K562 (cell line): ENCODE measurements around the gene MCEE. TPM values are rescaled to one million over a fixed set of nuclear protein-coding genes. Genes with fewer than 3 reads are reported as not detected.

ENCODE experiments used
- ARHGAP35 ChIP-seq: fragments of 450-650 bp; IDR thresholded peaks from 2 replicates; pipeline ENCODE4 v1.6.1; 2018; ENCODE audit not compliant: partially characterized antibody
- BRCA1 ChIP-seq, 2 experiments: fragments of 450-650 bp in 1 of 2; sonication (generic) in 1 of 2; formaldehyde crosslinking in 1 of 2; IDR thresholded peaks; 2 replicates each; pipeline versions ENCODE4 v1.5.0 to v1.6.1; 2017 to 2020; ENCODE audit warnings: mild to moderate bottlenecking in 1 of 2, missing genetic modification reagents in 1 of 2
- CHD1 ChIP-seq: fragments of 200-600 bp; sonication (generic); IDR thresholded peaks from one replicate; pipeline ENCODE4 v1.6.1; 2012; ENCODE audit warnings: mild to moderate bottlenecking, moderate library complexity, low read length, inconsistent platforms
- CUX1 ChIP-seq: fragments of 200-800 bp; sonication (Bioruptor generic); IDR thresholded peaks from 2 replicates; pipeline ENCODE4 v1.6.1; 2016; ENCODE audit warnings: missing genetic modification characterization, missing compliant biosample characterization
- DACH1 ChIP-seq: fragments of 450-650 bp; IDR thresholded peaks from 2 replicates; pipeline ENCODE4 v1.6.1; 2018; ENCODE audit not compliant: partially characterized antibody
- FOXJ3 ChIP-seq: sonication (generic); formaldehyde crosslinking; IDR thresholded peaks from 2 replicates; pipeline ENCODE4 v1.4.0; 2020; ENCODE audit warnings: mild to moderate bottlenecking, missing genetic modification reagents
- KAT7 ChIP-seq: sonication (generic); formaldehyde crosslinking; IDR thresholded peaks from 2 replicates; pipeline ENCODE4 v1.8.0; 2022; ENCODE audit warnings: missing genetic modification reagents, mild to moderate bottlenecking, borderline replicate concordance
- MECOM ChIP-seq: fragments of 250-450 bp; sonication (Bioruptor Pico); IDR thresholded peaks from 2 replicates; pipeline ENCODE4 v1.8.0; 2022; ENCODE audit warnings: inconsistent platforms
- PML ChIP-seq: IDR thresholded peaks from 2 replicates; pipeline ENCODE4 v1.6.1; 2012; ENCODE audit warnings: low read length, inconsistent platforms
- TAF9B ChIP-seq: fragments of 450-650 bp; IDR thresholded peaks from 2 replicates; pipeline ENCODE4 v1.6.1; 2018; ENCODE audit warnings: mild to moderate bottlenecking; ENCODE audit not compliant: partially characterized antibody
- TRIM28 ChIP-seq: fragments of 450-650 bp; IDR thresholded peaks from 2 replicates; pipeline ENCODE4 v1.6.1; 2017
- ZBTB26 ChIP-seq: fragments of 450-650 bp; formaldehyde crosslinking; IDR thresholded peaks from 2 replicates; pipeline ENCODE4 v1.4.0; 2022; ENCODE audit warnings: missing genetic modification characterization
- ZNF57 ChIP-seq: fragments of 450-650 bp; formaldehyde crosslinking; IDR thresholded peaks from 2 replicates; pipeline ENCODE4 v1.4.0; 2020; ENCODE audit warnings: mild to moderate bottlenecking, moderate library complexity
- ZZZ3 ChIP-seq: fragments of 450-650 bp; IDR thresholded peaks from 2 replicates; pipeline ENCODE4 v1.6.1; 2016; ENCODE audit warnings: antibody characterized with exemption, mild to moderate bottlenecking, moderate library complexity
- polyA plus RNA-seq, 8 experiments: library from polyadenylated mRNA; depleted of rRNA in 4 of 8; stranded (reverse) in 5 of 8; unstranded in 3 of 8; fragments of >200 nt; fragmentation: Nextera tagmentation in 2 of 8; fragmentation: Illumina TruSeq in 1 of 8; extraction: Ambion mirVana in 2 of 8; extraction: Trizol in 1 of 8; gene quantifications; 2 replicates each; pipeline versions ENCODE4 v1.2.1 to v1.2.3, GENCODE V29; 2011 to 2014; ENCODE audit warnings: inconsistent platforms in 1 of 8, missing spikeins in 1 of 8
- total RNA-seq, 7 experiments: library from RNA; depleted of rRNA in 6 of 7; stranded (reverse); fragments of >200 nt in 6 of 7; fragmentation: Illumina TruSeq in 2 of 7; extraction: Trizol in 2 of 7; gene quantifications; 2 replicates each; pipeline versions ENCODE4 v1.2.1 to v1.2.3, GENCODE V29; 2011 to 2021; ENCODE audit warnings: low replicate concordance in 1 of 7
- TF ChIP-seq, protein P1 (sequence below), 2 experiments: fragments of 450-650 bp; conservative IDR thresholded peaks; 2 replicates each; pipeline ENCODE4 v1.6.1; 2017; ENCODE audit warnings: mild to moderate bottlenecking in 2 of 2, moderate library complexity in 2 of 2
- TF ChIP-seq, protein P2 (sequence below): fragments of 250-450 bp; sonication (Bioruptor Pico); IDR thresholded peaks from 2 replicates; pipeline ENCODE4 v1.4.0; 2020; ENCODE audit warnings: mild to moderate bottlenecking, moderate library complexity

Gene MCEE
- total and polyA plus RNA-seq, 9 of the 15 experiments (the other 6 are each of a cell fraction or from before 2014, with no cell fraction given): 15.6 to 49.1 (median 24.5) TPM

GRCh38 chr2:71068218-71069035, 61.6 kb downstream of the MCEE start, which contains the start of gene NAGK (continued):
- no peak for TF ChIP-seq CUX1 (CRISPR knock-in tag)
- TF ChIP-seq FOXJ3 (CRISPR knock-in tag): no peak
- no peak for TF ChIP-seq ZNF57
- peak; percentile 97 for TF ChIP-seq PML
- no peak for TF ChIP-seq MECOM
- no peak for TF ChIP-seq ARHGAP35
- TF ChIP-seq, protein P1, sequence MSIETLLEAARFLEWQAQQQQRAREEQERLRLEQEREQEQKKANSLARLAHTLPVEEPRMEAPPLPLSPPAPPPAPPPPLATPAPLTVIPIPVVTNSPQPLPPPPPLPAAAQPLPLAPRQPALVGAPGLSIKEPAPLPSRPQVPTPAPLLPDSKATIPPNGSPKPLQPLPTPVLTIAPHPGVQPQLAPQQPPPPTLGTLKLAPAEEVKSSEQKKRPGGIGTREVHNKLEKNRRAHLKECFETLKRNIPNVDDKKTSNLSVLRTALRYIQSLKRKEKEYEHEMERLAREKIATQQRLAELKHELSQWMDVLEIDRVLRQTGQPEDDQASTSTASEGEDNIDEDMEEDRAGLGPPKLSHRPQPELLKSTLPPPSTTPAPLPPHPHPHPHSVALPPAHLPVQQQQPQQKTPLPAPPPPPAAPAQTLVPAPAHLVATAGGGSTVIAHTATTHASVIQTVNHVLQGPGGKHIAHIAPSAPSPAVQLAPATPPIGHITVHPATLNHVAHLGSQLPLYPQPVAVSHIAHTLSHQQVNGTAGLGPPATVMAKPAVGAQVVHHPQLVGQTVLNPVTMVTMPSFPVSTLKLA (conservative IDR thresholded peaks at IDR 0.05): peak; percentile 90 to 96
- TF ChIP-seq, protein P2, sequence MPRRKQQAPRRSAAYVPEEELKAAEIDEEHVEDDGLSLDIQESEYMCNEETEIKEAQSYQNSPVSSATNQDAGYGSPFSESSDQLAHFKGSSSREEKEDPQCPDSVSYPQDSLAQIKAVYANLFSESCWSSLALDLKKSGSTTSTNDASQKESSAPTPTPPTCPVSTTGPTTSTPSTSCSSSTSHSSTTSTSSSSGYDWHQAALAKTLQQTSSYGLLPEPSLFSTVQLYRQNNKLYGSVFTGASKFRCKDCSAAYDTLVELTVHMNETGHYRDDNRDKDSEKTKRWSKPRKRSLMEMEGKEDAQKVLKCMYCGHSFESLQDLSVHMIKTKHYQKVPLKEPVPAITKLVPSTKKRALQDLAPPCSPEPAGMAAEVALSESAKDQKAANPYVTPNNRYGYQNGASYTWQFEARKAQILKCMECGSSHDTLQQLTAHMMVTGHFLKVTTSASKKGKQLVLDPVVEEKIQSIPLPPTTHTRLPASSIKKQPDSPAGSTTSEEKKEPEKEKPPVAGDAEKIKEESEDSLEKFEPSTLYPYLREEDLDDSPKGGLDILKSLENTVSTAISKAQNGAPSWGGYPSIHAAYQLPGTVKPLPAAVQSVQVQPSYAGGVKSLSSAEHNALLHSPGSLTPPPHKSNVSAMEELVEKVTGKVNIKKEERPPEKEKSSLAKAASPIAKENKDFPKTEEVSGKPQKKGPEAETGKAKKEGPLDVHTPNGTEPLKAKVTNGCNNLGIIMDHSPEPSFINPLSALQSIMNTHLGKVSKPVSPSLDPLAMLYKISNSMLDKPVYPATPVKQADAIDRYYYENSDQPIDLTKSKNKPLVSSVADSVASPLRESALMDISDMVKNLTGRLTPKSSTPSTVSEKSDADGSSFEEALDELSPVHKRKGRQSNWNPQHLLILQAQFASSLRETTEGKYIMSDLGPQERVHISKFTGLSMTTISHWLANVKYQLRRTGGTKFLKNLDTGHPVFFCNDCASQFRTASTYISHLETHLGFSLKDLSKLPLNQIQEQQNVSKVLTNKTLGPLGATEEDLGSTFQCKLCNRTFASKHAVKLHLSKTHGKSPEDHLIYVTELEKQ (CRISPR knock-in tag): no peak
- TF ChIP-seq BRCA1 (IDR thresholded peaks at IDR 0.05): no peak
- TF ChIP-seq BRCA1 (CRISPR knock-in tag; IDR thresholded peaks at IDR 0.05): no peak
- TF ChIP-seq ZBTB26 (CRISPR knock-in tag): peak; percentile 93; the same call in 1 of the 2 replicates
- no peak for TF ChIP-seq ZZZ3
- peak; percentile 44 for TF ChIP-seq CHD1
- peak; percentile 100 for TF ChIP-seq DACH1
- peak; percentile 53; the same call in 1 of the 2 replicates for TF ChIP-seq KAT7 (CRISPR knock-in tag)
- no peak for TF ChIP-seq TRIM28
- TF ChIP-seq TAF9B: peak; percentile 99
